NCI-H69 (cell line): ENCODE measurements around the gene PSMG3.
"Not testable (repeated sequence)": the region's sequence is repeated elsewhere in the genome, so short reads cannot be mapped to it uniquely, and the experiment has no call there.

Source experiments
- DNase-seq: peaks from one replicate; lab custom pipeline; 2025; lab: John Stamatoyannopoulos, UW

PSMG3 gene

GRCh38 chr7:1533547-1534329 lies 36.1 kb downstream of the PSMG3 start:
- DNase-seq: no peak

DNA sequence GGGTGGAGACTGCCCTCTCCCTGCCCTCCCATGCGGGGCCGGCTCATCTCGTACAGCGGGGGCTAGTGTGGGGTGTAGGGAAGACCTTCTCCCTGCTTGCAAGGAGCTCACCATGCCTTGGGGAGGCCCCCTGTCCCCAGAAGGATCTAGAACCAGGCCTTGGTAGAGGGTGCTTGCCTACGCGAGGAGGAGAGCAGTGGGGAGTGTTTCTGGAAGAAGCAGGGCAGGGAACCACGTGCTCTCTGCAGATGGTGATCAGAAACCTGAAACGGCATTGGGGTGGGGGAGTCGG lies 36.6 kb downstream of the PSMG3 start:
- DNase-seq: no peak

DNA sequence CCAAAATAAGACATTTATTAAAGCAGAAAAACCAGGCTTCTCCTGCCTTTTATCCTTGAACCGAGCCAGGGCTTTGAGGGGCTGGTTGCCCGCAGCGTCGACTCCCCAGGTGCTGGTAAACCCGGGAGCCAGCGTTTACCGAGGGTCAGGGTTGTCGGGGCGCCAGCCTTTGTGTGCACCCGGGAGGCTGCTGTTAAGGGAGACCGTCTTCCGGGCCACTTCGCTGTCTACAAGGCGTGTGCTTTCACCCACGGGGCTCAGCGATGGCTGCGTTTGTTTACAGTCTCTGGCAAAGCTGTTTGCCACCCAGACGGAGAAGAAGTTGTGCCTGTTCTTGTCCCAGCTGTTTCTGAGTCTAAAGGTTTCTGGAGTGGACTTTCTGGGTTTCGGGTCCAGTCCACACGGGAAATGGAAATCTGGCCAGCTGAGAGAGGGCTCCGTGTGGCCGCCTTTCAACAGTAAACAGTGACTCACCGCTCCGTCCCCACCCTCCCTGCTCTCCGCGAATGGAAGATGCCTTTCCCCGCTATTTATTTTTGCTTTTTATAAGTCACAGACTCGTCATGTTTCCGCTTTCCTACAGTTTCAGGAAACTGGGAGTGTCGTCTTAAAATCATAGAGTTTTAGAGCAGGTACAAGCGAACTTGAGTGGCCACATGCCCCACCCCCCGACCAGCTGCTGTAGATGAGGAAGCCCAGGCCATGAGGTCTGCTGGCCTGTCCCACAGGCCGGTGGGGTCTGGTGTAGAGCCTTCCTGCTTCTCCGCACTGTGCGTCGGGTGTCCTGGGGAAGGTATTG lies 37.2 kb downstream of the PSMG3 start:
- DNase-seq: peak; percentile 37

- DNase-seq: no peak
These were observed 37.8 kb downstream of the PSMG3 start for GRCh38 chr7:1531979-1532455.

DNA sequence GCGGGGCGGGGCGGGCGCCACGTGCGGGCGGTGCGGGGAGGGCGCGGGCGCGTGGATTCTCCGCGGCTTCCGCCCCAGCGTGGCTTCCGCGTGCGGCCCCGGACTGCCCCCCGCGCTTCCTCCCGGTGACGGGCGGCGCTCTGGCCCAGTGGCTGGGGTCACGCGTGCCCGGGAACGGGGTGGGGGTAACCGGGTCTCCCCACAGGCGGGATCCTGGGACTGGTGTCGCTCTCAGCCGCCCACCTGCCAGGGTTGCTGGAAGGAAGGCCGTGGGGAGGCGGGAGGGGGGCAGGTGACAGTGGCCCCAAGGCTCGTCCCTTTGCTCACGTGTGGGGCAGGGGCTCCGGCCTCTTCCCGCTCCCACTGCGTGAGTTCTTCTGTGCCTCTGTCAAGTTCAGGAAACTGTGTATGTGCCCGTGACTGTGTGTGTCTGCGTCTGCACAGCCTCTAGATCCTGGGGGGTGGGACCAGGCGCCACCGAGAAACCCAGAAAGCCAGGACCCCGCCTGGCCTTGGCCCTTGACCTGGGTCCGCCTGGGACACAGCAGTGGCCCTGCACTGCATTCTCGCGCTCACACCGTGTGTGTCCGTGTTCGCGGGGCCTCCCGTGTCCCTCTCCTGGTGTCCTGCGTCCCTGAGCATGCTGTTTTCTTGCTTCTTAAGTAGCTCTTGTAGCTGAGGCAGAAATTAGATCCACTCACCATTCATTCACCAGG lies 38.4 kb downstream of the PSMG3 start:
- peak; percentile 48 for DNase-seq

- peak; percentile 57 for DNase-seq
These were observed 38.9 kb downstream of the PSMG3 start for GRCh38 chr7:1530946-1531262.

DNA sequence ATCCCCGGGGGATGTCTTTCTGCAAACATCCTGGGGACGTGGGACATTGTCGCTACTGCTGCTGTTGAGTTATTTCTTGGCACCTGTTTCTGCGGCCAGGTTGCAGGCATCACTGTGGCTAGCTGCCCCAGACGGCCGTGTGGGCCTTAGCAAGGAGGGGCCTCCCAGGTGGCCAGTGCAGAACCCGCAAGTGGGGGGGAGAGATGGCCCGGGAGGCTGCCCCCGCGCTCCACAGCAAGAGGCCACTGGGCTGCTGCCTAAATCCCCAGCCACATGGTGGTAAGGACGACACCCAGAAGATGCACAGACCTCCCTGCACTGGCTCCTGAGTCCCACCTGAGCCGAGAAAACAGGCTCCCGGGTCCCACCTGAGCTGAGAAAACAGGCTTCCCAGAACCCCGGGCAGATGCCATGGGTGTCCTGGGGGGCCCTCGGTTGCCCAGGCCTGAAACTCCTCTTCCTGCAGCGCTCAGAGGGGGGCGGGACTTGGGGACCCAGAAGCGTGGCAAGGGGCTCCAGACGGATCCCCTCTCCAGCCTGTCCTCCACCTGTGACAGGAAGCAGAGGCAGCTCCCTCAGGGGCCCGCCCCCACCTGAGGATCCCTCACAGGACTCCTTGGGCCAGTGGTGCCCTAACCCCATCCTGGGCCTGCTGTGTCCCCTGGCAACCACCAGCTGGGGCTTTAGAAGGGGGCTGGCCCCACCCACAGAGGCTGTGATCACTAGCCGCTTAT lies 40.3 kb downstream of the PSMG3 start:
- no peak for DNase-seq

GRCh38 chr7:1526271-1526754 lies 43.5 kb downstream of the PSMG3 start:
- no peak for DNase-seq

GRCh38 chr7:1525409-1525808 lies 44.4 kb downstream of the PSMG3 start:
- DNase-seq: no peak

GRCh38 chr7:1523844-1524243 lies 46.0 kb downstream of the PSMG3 start:
- no peak for DNase-seq

- DNase-seq: no peak
These were observed 46.6 kb downstream of the PSMG3 start for GRCh38 chr7:1523208-1523607.

DNA sequence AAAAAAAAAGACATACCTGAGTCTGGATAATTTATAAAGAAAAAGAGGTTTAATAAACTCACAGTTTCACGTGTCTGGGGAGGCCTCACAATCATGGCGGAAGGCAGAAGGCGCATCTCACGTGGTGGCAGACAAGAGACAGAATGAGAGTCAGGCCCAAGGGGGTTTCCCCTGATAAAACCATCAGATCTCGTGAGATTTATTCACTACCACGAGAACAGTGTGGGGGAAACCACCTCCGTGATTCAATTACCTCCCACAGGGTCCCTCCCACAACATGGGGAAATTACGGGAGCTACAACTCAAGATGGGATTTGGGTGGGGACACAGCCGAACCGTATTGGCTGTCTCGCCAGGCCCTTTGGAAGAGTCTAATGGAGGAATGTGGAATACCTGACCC lies 48.4 kb downstream of the PSMG3 start:
- no peak for DNase-seq

GRCh38 chr7:1520539-1521234 lies 49.1 kb downstream of the PSMG3 start:
- no peak for DNase-seq

DNA sequence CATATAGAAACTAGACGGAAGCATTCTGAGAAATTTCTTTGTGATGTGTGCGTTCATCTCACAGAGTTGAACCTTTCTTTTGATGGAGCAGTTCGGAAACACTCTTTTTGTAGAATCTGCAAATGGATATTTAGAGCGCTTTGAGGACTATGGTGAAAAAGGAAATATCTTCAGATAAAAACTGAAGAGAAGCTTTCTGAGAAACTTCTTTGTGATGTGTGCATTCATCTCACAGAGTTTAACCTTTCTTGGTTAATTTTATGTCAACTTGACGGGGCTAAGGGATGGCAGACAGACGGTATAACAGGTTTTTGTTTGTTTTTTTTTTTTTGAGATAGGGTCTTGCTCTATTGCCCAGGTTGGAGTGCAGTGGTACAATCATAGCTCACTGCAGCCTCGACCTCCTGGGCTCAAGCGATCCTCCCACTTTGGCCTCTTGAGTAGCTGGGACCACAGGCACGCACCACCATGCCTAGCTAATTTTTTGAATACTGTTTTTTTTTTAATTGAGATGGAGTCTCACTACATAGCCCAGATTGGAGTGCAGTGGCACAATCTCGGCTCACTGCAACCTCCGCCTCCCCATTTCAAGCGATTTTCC lies 50.4 kb downstream of the PSMG3 start:
- DNase-seq: not testable (repeated sequence)
